Natural killer cell (primary cell): Measurements from ENCODE around the gene DMBT1. TPM values are rescaled to one million over a fixed set of nuclear protein-coding genes. Genes with fewer than 3 reads are reported as not detected.

ENCODE experiments used
- ATAC-seq, 3 donors: fragments of 150-1000 bp in 2 of 3; fragments of 200-7000 bp in 1 of 3; cut with Tn5 transposase; 1 replicate in 1 of 3; 2 replicates in 2 of 3; pipeline ENCODE4 v1.10.0; 2021; ENCODE audit warnings: mild to moderate bottlenecking in 2 of 3, moderate library complexity in 2 of 3
- DNase-seq, 2 donors: peaks; one replicate each; pipeline versions ENCODE4 v3.0.0 to v3.0.0-alpha.2; 2013 to 2021; ENCODE audit warnings: mixed read lengths in 1 of 2
- H3K27ac ChIP-seq: one replicate; pipeline ENCODE4 v1.5.1; 2013; ENCODE audit warnings: mild to moderate bottlenecking, low read length
- H3K27me3 ChIP-seq: one replicate; pipeline ENCODE4 v1.6.1; 2013; ENCODE audit warnings: low read length; ENCODE audit not compliant: control insufficient read depth, insufficient read depth
- H3K36me3 ChIP-seq: one replicate; pipeline ENCODE4 v1.6.1; 2013; ENCODE audit warnings: low read length; ENCODE audit not compliant: control insufficient read depth, insufficient read depth
- H3K4me1 ChIP-seq: one replicate; pipeline ENCODE4 v1.6.1; 2013; ENCODE audit warnings: low read length; ENCODE audit not compliant: control insufficient read depth, insufficient read depth
- H3K4me3 ChIP-seq: one replicate; pipeline ENCODE4 v1.5.1; 2013; ENCODE audit warnings: low read length
- H3K9me3 ChIP-seq: one replicate; pipeline ENCODE4 v1.6.1; 2013; ENCODE audit warnings: low read length; ENCODE audit not compliant: control insufficient read depth, insufficient read depth
- H3K27ac Mint-ChIP-seq, 2 donors: one replicate each; pipeline ENCODE4 v1.8.0; 2022; ENCODE audit warnings: mild to moderate bottlenecking in 2 of 2, mixed read lengths in 2 of 2, moderate library complexity in 1 of 2
- H3K27me3 Mint-ChIP-seq, 2 donors: one replicate each; pipeline ENCODE4 v1.8.0; 2022; ENCODE audit warnings: low read depth in 2 of 2, mixed read lengths in 2 of 2
- H3K36me3 Mint-ChIP-seq: one replicate; pipeline ENCODE4 v1.8.0; 2022; ENCODE audit warnings: mixed read lengths
- H3K4me1 Mint-ChIP-seq, 2 donors: one replicate each; pipeline ENCODE4 v1.8.0; 2022; ENCODE audit warnings: mixed read lengths in 2 of 2
- H3K4me3 Mint-ChIP-seq: one replicate; pipeline ENCODE4 v1.8.0; 2022; ENCODE audit warnings: mild to moderate bottlenecking, moderate library complexity, mixed read lengths
- H3K9me3 Mint-ChIP-seq, 2 donors: one replicate each; pipeline ENCODE4 v1.8.0; 2022; ENCODE audit warnings: mixed read lengths in 2 of 2
- WGBS: methylation state at CpG from one replicate; pipeline ENCODE4 v1.1.7; 2013; ENCODE audit warnings: missing lambda C conversion rate; ENCODE audit not compliant: insufficient coverage; 5-methylcytosine and 5-hydroxymethylcytosine counted together
- intact Hi-C: fragments of 100-400 bp; cut with micrococcal nuclease; formaldehyde crosslinking; loops from one replicate; pipeline ENCODE4 v1.14.2; 2022
- total RNA-seq, 4 donors: library from RNA; stranded (reverse); fragments of 120-200 nt in 1 of 4; gene quantifications; one replicate each; pipeline versions ENCODE4 v1.2.3 to v1.2.4, GENCODE V29; 2013 to 2022
- TF ChIP-seq, protein P1 (sequence below): fragments of 200-600 bp; IDR thresholded peaks from one replicate; pipeline ENCODE4 v1.8.0; 2022; ENCODE audit warnings: antibody characterized with exemption

Gene DMBT1
- total RNA-seq, 3 donors from 2014 or later (not counting 1 experiment from before 2014, with no cell fraction given): not detected

DNA sequence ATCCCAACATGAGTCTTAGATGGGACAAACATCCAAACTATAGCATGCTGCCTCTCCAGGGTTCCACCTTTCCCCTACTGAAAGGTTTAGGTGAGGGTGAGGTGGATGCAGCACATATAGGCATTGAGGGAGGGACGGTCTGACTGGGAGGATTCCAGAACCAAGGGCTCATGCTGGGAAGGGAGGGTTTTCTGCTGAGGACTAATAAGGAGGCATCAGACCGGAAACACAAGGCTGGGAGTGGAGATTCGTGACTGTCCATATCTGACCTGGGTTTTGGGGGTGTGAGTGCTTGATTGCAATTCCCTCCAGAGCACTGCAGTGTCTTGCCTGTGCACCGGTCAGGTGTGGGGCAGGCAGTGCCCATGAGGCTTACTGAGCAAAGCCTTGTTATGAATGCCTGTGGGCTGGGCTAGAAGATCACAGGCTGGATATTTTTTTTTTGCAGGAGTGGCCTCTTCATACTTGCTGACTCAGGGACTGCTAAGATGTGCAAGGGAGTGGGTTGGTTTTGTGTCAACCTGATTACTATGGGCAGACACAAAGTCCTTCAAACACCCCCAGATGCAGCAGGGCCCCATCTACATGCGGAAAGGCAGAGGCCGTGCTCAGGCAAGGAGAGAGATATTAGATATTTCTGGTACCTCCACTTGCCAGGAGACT, 26.7 kb downstream of the DMBT1 start:
- DNase-seq (no peak), ATAC-seq (no peak)
- H3K4me3 ChIP-seq: no peak overlapping the region
- no peaks in the 10 kb centered on the region for H3K4me1 ChIP-seq
- no peak overlapping the region for H3K27ac Mint-ChIP-seq
- peaks cover 3 to 9% of the 10 kb centered on the region in 2 donors for H3K27me3 Mint-ChIP-seq
- H3K4me3 Mint-ChIP-seq: no peak overlapping the region
- H3K36me3 ChIP-seq: no peaks in the 10 kb centered on the region
- intact Hi-C loops: no loop called here
- H3K4me1 Mint-ChIP-seq: no peaks in the 10 kb centered on the region
- H3K36me3 Mint-ChIP-seq: no peaks in the 10 kb centered on the region
- WGBS: 93% methylated on average over 6 of the region's 6 CpGs
- no peaks in the 10 kb centered on the region for H3K9me3 Mint-ChIP-seq
- H3K9me3 ChIP-seq: no peaks in the 10 kb centered on the region
- H3K27ac ChIP-seq: no peak overlapping the region
- TF ChIP-seq, protein P1, sequence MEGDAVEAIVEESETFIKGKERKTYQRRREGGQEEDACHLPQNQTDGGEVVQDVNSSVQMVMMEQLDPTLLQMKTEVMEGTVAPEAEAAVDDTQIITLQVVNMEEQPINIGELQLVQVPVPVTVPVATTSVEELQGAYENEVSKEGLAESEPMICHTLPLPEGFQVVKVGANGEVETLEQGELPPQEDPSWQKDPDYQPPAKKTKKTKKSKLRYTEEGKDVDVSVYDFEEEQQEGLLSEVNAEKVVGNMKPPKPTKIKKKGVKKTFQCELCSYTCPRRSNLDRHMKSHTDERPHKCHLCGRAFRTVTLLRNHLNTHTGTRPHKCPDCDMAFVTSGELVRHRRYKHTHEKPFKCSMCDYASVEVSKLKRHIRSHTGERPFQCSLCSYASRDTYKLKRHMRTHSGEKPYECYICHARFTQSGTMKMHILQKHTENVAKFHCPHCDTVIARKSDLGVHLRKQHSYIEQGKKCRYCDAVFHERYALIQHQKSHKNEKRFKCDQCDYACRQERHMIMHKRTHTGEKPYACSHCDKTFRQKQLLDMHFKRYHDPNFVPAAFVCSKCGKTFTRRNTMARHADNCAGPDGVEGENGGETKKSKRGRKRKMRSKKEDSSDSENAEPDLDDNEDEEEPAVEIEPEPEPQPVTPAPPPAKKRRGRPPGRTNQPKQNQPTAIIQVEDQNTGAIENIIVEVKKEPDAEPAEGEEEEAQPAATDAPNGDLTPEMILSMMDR: no peak
- no peaks in the 10 kb centered on the region for H3K27me3 ChIP-seq

DNA sequence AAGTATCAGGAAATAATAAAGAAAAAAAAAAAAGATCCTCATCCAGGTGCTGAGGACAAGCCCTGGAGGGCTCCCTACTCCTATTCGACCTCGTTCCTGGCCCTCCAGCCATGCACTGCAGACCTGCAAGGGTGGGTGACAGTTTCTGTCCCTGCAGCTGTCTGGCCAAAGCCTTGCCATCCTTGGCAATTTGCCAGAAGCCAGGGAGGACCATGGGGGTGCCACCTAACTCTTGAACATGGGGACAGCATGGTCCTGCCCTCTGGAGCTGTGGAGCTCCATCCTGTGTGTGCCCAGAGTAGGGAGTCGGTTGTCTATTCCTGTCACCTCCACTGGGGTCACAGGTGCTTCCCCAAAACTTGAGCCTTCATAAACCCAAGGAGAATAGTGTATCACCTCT, 27.8 kb downstream of the DMBT1 start:
- Histone ChIP-seq H3K4me3 (no peak overlapping the region), H3K27ac (no peak overlapping the region), H3K27me3 (no peaks in the 10 kb centered on the region), H3K4me1 (no peaks in the 10 kb centered on the region), H3K9me3 (no peaks in the 10 kb centered on the region), H3K36me3 (no peaks in the 10 kb centered on the region)
- Mint-ChIP-seq H3K36me3 (no peaks in the 10 kb centered on the region), H3K4me3 (no peak overlapping the region), H3K4me1 (no peaks in the 10 kb centered on the region), H3K27me3 (peaks cover 3 to 9% of the 10 kb centered on the region in 2 donors), H3K9me3 (no peaks in the 10 kb centered on the region), H3K27ac (no peak overlapping the region)
- intact Hi-C loops: no loop called here
- ATAC-seq: no peak
- 90% methylated on average over 3 of the region's 3 CpGs for WGBS
- no peak for DNase-seq
- TF ChIP-seq, protein P1: no peak

DNA sequence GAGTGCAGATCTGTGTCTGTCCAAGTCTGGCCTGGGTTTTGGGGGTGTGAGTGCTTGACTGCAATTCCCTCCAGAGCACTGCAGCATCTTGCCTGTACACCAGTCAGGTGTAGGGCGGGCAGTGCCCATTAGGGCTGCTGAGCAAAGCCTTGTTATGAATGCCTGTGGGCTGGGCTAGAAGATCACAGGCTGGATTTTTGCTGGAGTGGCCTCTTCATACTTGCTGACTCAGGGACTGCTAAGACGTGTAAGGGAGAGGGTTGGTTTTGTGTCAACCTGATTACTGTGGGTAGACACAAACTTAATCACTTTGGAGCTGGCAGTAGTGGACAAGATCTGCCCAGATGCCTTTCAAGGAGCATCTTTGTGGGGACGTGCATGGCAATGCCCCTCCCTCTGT, 29.6 kb downstream of the DMBT1 start:
- Mint-ChIP-seq H3K4me3 (no peak overlapping the region), H3K9me3 (no peaks in the 10 kb centered on the region), H3K27ac (no peak overlapping the region), H3K27me3 (peaks cover 3 to 9% of the 10 kb centered on the region in 2 donors), H3K4me1 (no peaks in the 10 kb centered on the region), H3K36me3 (no peaks in the 10 kb centered on the region)
- no peak for DNase-seq
- no peak overlapping the region for H3K4me3 ChIP-seq
- no peak overlapping the region for H3K27ac ChIP-seq
- no peaks in the 10 kb centered on the region for H3K4me1 ChIP-seq
- H3K27me3 ChIP-seq: no peaks in the 10 kb centered on the region
- peak in 1 of 3 donors; percentile 7 for ATAC-seq
- no peaks in the 10 kb centered on the region for H3K9me3 ChIP-seq
- no peaks in the 10 kb centered on the region for H3K36me3 ChIP-seq
- intact Hi-C loops: no loop called here
- 72% methylated on average over 3 of the region's 3 CpGs for WGBS
- TF ChIP-seq, protein P1: no peak

DNA sequence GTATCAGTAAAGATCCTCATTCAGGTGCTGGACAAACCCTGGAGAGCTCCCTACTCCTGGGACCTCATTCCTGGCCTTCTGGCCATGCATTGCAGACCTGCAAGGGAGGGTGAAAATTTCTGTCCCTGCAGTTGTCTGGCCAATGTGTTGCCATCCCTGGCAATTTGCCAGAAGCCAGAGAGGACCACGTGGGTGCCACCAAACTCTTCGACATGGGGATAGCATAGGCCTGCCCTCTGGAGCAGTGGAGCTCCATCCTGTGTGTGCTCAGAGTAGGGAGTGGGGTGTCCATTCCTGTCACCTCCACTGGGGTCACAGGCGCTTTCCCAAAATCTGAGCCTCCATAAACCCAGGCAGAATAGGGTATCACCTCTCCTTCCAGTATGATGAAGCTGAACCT, 31.2 kb downstream of the DMBT1 start:
- Histone ChIP-seq H3K9me3 (no peaks in the 10 kb centered on the region), H3K4me3 (no peak overlapping the region), H3K36me3 (no peaks in the 10 kb centered on the region), H3K27me3 (no peaks in the 10 kb centered on the region), H3K4me1 (no peaks in the 10 kb centered on the region), H3K27ac (no peak overlapping the region)
- Mint-ChIP-seq H3K4me3 (no peak overlapping the region), H3K4me1 (no peaks in the 10 kb centered on the region), H3K36me3 (no peaks in the 10 kb centered on the region), H3K27ac (no peak overlapping the region), H3K27me3 (peaks cover 2 to 3% of the 10 kb centered on the region in 2 donors), H3K9me3 (no peaks in the 10 kb centered on the region)
- intact Hi-C loops: no loop called here
- TF ChIP-seq, protein P1: no peak
- ATAC-seq (no peak), DNase-seq (no peak)
- WGBS: 76% methylated on average over 3 of the region's 3 CpGs
